Hypothalamus (tissue), 51 donors: ENCODE data around the gene ERVH48-1.
A peak's percentile ranks its signal among the peaks of the same experiment; 100 is the strongest.
"Not testable (repeated sequence)": the region's sequence is repeated elsewhere in the genome, so short reads cannot be mapped to it uniquely, and the experiment has no call there.

ENCODE experiments used
- DNase-seq, 51 donors: peaks; one replicate each; lab custom pipeline; 2025; lab: John Stamatoyannopoulos, UW

Gene ERVH48-1

DNA sequence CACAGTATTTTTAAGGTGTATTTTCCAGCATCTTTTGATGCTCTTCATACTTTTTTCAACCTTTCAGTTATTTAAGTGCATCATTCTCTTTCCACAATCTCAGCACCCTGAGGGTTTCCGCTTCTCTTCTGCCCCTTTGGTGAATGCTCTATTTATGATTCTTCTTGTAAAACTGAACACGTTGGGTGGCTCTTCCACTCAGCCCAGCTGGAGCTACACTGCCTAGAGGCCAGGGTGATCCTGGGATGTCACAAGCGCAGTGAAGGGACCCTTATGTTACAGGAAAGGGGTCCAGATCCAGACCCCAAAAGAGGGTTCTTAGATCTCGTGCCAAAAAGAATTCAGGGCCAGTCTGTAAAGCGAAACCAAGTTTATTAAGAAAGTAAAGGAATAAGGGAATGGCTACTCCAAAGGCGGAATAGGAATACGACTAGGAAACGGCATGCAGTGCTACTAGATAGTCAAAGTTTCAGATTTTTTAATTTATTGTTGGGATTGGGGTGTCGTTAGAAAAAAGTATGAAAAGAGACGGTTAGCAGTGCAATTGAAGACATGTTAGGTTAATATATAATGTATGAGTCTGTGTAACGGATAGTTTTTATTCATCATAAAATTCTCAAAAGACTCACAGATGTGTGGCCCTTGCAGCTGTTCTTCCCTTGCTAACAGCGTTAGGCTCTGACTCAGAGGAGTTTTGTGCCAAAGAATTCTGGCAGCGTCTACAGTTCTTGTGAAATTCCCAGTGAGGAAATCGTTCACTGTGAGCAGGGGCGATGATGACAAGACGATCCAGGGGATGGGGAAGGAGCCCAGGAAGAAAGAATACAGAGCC lies 14.4 kb upstream of the ERVH48-1 start:
- DNase-seq, result peak in 35 of 51 donors; percentile 3 to 82 (median 45)

DNA sequence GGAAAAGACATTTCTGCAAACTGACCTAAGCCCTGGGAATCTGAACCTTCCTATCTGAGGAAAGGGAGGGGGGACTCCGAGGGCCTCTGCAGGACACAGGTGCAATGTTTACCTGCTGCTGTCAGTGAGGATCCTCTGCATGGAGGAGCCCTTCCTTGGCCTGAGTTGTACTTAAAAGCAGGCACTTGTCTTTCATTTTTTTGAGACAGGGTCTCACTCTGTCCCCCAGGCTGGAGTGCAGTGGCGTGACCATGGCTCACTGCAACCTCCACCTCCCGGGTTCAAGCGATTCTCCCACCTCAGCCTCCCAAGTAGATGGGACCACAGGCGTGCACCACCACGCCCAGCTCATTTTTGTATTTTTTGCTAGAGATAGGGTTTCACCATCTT lies 13.2 kb upstream of the ERVH48-1 start:
- DNase-seq, result not testable (repeated sequence)

DNA sequence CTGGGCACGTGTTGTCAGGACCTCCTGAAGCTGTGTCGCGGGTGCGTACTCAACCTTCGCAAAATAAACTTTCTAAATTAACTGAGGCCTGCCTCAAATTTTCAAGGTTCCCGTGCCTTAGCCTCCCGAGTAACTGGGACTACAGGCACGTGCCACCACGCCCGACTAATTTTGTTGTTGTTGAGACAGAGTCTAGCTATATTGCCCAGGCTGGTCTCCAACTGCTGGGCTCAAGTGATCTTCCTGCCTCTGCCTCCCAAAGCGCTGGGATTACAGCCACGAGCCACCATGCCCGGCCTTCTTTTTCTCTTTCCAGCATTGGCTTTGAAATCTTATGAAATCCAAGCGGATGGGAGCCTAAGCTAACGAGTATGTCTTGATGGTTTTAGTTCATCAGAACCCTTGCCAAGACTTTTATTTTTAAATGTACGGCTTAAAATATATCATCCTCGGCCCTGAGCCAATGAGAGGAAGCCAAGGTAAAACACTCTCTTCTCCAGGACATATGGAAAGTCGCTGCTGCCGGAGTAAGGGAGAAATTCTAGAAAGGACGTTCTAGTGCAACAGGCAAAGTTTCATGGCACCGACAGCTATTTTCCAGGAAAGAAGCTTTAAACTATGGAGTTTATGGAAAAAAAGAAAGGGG lies 12.7 kb upstream of the ERVH48-1 start:
- no peak for DNase-seq

DNA sequence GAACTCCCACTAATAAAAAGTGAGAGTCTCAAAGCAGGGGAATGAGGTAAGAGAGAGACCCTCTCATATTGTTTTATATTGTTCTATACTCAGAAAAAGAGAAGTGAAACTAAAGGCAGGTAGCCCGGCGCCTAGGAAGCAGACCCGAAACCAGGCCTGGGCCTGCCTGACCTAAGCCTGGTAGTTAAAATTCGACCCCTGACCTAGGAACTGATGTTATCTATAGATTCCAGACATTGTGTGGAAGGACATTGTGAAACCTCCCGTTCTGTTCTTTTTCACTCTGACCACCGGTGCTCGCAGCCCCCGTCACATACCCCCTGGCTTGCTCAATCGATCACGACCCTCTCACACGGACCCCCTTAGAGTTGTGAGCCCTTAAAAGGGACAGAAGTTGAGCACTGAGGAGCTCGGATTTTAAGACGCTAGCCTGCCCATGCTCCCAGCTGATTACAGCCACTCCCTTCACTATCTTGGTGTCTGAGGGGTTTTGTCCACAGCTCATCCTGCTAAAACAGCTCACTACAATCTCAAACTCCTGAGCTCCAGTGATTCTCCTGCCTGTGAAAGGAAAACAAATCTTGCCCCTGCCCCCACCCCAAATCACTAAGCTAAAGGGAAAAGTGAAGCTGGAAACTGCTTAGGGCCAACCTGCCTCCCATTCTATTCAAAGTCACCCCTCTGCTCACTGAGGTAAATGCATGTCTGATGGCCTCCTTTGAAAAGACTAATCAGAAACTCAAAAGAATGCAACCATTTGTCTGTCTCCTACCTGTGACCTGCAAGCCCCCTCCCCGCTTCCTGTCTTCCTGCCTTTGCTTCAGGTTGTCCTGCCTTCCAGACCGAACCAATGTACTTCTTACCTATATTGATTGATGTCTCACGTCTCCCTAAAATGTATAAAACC lies 11.9 kb upstream of the ERVH48-1 start:
- not testable (repeated sequence) for DNase-seq

DNA sequence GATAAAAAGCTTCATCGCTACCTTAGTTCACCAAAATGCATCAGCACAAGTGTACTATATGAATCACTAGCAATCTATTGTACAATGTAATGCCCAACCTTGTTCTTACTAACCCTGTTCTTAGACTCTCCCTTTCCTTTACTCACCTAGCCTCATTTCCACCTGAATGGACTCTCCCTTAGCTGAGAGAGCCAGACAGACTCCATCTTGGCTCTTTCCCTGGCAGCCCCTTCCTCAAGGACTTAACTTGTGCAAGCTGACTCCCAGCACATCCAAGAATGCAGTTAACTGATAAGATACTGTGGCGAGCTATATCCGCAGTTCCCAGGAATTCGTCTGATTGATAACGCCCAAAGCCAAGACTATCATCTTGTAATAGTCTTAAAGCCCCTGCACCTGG lies 10.9 kb upstream of the ERVH48-1 start:
- DNase-seq, result not testable (repeated sequence)

DNA sequence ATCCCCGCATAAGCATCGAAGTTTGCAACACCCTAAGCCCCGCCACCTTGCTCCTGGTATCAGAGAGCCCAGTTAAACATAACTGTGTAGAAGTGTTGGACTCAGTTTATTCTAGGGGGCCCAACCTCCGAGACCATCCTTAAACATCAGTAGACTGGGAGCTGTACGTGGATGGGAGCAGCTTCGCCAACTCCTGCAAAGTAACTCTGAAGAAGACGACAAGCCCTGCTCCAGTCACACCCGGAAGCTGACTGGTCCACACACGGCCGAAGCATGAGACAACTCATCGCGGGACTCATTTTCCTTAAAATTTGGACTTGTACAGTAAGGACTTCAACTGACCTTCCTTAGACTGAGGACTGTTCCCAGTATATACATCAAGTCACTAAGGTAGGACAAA lies 8.5 kb upstream of the ERVH48-1 start:
- DNase-seq, result not testable (repeated sequence)

DNA sequence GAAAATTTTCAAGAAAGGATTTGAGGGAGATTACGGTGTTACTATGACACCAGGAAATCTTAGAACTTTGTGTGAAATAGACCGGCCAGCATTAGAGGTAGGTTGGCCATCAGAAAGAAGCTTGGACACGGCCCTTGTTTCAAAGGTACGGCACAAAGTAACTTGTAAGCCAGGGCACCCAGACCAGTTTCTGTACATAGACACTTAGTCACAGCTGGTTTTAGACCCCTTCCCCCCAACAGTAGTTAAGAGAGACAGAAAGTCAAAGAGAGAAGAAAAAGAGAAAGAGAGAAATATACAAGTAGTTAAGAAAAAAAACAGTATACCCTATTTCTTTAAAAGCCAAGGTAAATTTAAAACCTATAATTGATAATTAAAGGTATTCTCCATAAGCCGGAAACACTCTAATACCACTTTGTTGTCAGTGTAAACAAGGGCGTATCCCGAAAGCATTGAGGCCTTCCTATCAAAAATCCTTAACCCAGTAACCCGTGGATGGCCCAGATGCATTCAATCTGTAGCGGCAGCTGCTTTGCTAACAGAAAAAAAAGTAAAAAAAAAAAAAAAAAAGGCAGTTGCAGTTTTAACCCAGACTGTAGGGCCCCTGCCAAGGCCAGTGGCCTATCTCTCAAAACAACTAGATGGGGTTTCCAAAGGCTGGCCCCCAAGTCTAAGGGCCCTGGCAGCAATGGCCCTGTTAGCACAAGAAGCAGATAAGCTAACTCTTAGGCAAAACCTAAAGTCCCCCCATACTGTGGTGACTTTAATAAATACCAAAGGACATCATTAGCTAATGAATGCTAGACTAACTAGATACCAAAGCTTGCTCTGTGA lies 7.9 kb upstream of the ERVH48-1 start:
- not testable (repeated sequence) for DNase-seq

DNA sequence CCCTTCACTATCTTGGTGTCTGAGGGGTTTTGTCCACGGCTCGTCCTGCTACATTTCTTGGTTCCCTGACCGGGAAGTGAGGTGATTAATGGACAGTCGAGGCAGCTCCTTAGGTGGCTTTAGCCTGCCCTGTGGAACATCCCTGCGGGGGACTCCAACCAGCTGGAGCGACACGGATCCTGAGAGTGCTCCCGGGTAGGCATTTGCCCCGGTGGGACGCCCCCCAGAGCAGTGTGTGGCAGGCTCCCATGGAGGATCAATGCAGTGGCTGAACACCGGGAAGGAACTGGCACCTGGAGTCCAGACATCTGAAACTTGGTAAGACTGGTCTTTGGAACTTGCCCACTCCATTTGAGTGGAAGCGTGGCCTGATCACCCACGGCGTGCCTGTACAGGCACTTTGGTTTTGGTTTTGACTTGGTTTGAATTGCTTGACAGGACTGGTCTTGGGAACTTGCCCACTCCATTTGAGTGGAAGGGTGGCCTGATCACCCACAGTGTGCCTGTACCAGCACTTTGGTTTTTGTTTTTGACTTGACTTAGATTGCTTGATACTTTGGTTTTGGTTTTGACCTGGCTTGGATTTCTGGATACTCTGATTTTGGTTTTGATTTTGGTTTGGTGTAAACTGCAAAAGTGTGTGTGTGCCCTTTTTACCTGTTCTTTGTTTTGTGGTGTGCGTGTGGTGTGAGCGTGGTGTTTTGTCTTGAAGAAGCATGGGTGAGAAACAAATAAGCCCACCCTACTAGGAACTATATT lies 7.1 kb upstream of the ERVH48-1 start:
- not testable (repeated sequence) for DNase-seq

DNA sequence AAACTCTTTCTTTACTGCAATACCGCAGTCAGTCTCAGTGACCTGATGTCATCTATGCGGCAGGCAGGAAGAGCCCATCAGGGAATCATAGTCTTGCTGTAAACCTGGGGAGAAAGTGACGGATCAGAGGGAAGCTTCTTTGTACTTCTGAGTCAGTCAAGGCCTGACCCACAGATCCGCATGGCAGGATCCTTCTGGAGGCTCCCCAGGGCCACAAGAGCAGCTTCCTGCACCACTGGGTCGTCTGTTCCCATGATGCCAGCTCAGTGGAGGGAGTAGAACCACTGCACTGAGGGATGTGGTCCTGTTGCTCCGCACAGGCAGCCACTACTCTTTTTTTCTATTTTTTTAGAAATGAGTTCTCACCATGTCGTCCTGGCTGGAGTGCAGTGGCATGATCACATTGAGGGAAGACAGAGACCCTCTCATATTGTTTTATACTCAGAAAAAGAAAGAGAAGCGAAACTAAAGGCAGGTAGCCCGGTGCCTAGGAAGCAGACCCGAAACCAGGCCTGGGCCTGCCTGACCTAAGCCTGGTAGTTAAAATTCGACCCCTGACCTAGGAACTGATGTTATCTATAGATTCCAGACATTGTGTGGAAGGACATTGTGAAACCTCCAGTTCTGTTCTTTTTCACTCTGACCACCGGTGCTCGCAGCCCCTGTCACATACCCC lies 6.3 kb upstream of the ERVH48-1 start:
- DNase-seq, result no peak

DNA sequence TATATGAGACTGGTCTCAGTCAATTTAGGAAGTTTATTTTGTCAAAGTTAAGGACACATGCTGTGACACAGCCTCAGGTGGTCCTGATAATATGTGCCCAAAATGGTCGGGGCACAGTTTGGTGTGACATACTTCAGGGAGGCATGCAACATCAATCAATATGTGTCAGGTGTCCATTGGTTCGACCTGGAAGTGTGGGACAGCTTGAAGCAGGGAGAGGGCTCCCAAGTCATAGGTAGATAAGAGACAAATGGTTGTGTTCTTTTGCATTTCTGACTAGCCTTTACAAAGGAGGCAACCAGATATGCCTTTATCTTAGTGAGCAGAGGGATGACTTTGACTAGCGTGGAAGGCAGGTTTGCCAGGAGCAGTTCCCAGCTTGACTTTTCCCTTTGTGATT lies 4.5 kb upstream of the ERVH48-1 start:
- no peak for DNase-seq

DNA sequence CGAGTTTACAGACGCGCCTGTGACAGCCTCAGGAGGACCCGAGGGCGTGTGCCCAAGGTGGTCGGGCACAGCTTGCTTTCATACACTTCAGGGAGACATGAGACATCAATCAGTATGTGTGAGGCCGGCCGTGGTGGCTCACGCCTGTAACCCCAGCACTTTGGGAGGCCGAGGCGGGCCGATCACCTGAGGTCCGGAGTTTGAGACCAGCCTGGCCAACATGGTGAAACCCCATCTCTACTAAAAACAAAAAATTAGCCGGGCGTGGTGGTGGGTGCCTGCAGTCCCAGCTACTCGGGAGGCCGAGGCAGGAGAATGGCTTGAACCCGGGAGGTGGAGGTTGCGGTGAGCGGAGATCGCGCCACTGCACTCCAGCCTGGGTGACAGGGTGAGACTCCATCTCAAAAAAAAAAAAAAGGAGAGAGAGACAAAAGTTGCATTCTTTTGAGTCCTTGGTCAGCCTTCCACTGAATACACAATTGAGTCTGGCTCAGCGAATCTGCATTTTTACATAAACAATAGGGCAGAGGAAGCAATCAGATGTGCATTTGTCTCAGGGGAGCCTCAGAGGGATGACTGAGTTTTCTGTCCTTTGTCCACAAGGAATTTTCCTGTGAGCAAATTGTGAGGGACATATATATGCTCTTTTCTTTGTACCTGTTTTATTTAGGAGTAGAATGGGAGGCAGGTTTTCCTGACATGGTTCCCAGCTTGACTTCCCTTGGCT lies 2.2 kb upstream of the ERVH48-1 start:
- DNase-seq, result peak in 5 of 51 donors; percentile 9 to 49 (median 17)

DNA sequence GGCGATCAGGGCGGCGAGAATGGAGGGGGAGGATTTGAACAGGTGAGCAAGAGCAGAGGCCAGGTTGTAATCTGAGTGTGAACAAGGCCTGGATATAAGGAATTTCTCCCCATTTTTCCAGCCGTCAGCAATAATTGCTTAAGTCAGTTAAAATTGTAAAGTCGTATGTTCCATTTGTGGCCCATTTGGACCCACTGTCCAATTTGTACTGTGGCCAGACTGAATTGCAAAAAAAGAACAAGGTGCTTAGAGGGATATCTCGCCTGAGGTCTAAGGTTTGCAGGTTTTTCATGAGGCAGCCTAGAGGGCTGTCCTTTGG lies 1.0 kb downstream of the ERVH48-1 start:
- no peak for DNase-seq

DNA sequence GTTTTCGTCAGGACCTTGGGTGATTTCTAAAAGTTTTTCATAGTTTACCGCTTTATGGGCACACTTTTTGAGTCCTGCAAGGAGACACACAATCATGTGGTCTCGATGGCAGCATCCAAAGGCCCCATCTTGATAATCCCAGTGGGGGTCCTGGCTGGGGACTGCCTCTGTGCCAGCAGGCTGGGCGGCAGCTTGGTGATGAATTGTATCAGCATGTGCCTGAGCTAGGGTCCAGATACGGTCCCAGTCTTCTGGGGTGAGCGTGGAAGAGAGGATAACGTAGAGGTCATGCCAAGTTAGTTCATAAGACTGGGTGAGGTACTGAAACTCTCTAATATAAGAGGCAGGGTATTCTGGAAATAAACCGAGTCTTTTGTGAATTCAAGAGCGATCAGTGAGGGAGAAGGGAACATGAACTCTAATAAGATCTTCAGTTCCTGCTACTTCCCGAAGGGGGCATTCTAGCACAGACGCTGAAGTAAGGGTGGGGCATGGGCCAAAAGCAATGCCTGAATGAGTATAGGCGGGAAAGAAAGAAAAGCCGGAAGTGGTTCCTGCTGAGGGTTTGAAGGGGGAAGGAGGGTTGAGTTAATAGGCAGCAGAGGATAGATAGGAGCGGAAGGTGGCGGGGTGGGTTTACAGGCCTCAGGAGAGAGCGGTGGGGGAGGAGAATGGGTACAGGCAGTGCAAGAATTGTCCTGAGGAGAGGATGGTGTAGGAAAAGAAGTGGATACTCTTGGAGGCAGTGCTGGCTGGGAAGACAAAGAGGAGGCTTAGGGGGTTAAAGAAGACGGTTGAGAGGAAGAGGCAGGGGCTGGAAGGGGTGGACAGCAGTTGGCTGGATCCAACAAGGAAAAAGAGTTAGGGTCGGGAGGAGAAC lies 1.6 kb downstream of the ERVH48-1 start:
- peak in 39 of 51 donors; percentile 6 to 83 (median 50) for DNase-seq

DNA sequence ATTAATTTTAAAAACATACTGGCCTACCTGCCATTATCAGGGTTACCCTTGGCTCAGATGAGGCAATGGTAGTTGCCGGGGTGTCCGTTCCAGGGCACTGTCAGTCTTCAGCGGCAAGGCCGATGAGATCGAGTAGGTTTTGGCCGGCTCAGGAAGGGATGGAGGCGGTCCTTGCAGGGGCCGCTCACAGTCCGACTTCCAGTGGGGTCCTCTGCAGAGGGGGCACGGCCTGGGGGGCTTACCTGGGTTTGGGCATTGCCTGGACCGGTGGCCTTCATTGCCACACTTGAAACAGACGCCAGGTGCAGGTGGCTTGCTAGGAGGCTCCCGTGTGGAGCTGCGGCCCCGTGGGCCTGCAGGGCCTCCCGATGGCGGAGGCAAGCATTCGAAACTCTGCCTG lies 2.5 kb downstream of the ERVH48-1 start:
- DNase-seq, result no peak

DNA sequence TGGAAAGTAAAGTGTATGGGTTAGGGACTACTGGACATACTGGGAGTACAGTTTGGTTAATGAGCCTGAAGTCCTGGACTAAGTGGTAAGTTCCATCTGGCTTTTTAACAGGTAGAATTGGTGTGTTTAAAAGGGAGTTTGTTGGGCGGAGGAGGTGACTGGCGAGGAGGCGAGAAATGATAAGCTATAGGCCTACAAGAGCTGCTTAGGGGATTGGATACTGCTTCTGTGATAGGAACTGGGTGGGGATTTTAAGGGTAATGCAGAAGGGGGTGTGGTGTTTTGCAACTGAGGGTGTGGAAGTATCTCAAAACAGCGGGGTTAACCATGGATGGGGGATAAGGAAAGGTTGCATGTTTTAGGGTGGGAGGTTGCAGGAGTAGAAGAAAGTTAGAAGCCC lies 3.5 kb downstream of the ERVH48-1 start:
- DNase-seq, result no peak

DNA sequence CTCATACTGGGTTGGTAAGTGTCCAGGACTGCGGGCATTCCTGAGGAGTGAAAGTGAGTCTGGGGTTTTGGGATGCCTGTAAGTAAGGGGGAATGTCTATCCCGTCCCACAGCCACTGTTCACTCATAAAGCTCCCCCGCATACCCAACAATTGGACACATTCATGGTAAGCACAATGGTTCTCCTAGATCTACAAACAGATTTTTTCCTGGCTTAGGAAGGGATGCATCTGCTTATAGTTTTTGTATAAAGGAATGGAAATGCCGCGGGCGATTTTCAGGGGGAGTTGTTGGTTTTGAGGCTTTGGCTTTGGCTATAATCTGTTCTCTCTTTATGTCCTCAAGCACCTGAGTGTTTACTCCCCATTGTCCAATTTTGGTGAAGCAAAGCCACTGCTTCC lies 7.1 kb downstream of the ERVH48-1 start:
- DNase-seq, result peak in 1 of 51 donors; percentile 8

DNA sequence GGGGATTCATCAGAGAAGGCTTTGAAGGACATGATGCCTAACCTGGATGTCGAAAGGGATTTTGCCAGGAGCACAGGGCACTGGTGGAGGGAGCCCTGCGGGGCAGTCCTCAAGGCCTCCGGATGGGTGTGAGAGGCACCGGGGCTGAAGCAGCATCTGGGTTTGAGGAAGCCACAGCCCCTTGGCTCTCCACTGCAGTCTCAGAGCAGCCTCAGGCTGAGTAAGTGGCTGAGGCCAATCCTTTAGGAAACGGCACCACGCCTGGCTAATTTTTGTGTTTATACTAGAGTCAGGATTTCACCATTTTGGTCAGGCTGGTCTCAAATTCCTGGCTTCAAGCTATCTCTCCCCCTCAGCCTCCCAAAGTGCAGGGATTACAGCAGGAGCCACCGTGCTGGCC lies 12.0 kb downstream of the ERVH48-1 start:
- DNase-seq, result no peak
